Measurements from ENCODE around the gene PRSS53. TPM values are rescaled to one million over a fixed set of nuclear protein-coding genes. Genes with fewer than 3 reads are reported as not detected.

Gene PRSS53
- total RNA-seq, 1 experiment from 2014 or later: 1.9 TPM

DNA sequence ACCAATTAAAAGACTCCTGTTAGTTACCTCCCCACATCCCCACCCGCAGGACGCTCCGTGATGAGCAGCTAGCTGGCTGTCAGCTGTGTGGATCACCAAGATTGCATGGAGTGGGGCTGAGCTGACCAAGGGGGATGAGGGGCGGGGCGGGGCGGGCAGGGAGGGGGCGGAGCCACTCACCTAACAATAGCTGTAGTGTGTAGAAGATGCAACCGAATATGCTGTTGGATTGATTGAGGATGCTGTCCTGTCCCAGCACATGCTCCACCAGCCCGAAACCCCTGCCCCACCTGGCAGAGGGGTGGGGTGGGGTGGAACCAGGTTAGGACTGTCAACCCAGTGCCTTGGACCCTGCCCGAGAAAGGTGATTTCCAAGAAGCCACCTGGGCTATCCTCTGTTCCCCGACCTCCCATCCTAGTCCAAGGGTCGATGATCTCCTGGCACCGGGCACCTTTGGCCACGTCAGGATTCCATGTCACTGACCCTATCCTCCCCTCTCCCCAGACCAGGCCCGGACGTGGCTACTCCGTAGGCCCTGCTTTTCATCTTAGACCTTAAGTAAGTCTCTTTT lies 4.5 kb upstream of the PRSS53 start:
- H3K4me3 ChIP-seq: no peak overlapping the region; the same call in 1 of the 2 replicates
- H3K27ac ChIP-seq: no peak overlapping the region
- DNase-seq (ENCODE audit: low read depth in 1 of 2, low spot score in 2 of 2): peak in 1 of 2 experiments; percentile 49
- no peaks in the 10 kb centered on the region for H3K9me3 ChIP-seq (replicated peaks)
- H3K27me3 ChIP-seq (replicated peaks): no peaks in the 10 kb centered on the region
- peaks cover 4% of the 10 kb centered on the region; the same call in 1 of the 2 replicates for H3K4me1 ChIP-seq (replicated peaks)
- peaks cover 17% of the 10 kb centered on the region for H3K36me3 ChIP-seq

DNA sequence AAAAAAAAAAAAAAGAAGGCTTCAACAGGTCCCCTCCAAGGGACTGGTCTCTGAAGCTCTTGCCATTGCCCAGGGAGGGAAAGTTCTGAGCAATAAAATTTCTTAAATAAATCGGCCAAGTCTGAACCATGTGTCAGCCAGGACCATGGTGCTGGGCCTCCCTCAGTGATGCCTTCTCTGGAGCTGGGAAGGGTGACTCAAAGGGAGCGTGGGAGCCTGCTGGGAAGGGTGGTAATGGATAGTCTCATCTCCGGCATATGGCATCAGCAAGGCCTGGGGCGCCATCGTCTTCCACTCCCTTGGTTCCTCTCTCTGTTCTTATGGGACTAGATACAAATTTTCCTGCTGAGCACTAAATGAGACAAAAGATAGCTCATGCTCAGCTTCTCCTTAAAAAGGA lies 3.6 kb upstream of the PRSS53 start:
- Histone ChIP-seq H3K27me3 (replicated peaks) (no peaks in the 10 kb centered on the region), H3K9me3 (replicated peaks) (no peaks in the 10 kb centered on the region), H3K4me1 (replicated peaks) (peaks cover 4% of the 10 kb centered on the region; the same call in 1 of the 2 replicates), H3K36me3 (peaks cover 17% of the 10 kb centered on the region), H3K4me3 (no peak overlapping the region), H3K27ac (no peak overlapping the region)
- no peak for DNase-seq (ENCODE audit: low read depth in 1 of 2, low spot score in 2 of 2)

DNA sequence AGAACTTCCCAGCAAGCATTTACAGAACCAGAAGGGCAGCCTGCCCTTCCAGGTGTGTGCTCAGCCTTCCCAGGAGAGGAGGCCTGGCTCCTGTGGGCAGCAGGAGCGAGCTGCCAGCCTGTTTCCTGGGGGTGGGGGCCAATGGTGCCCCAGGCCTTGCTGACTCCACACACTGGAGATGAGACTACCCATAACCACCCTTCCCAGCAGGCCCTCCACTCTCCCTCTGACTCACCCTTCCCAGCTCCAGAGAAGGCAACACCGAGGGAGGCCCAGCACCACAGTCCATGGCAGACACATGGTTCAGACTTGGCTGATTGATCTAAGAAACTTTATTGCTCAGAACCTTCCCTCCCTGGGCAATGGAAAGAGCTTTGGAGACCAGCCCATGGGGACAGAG lies 1.8 kb upstream of the PRSS53 start:
- H3K4me1 ChIP-seq (replicated peaks): peaks cover 4% of the 10 kb centered on the region; the same call in 1 of the 2 replicates
- peaks cover 17% of the 10 kb centered on the region for H3K36me3 ChIP-seq
- H3K4me3 ChIP-seq: no peak overlapping the region
- H3K27me3 ChIP-seq (replicated peaks): no peaks in the 10 kb centered on the region
- no peak overlapping the region for H3K27ac ChIP-seq
- peak in 1 of 2 experiments; percentile 48 for DNase-seq (ENCODE audit: low read depth in 1 of 2, low spot score in 2 of 2)
- no peaks in the 10 kb centered on the region for H3K9me3 ChIP-seq (replicated peaks)

DNA sequence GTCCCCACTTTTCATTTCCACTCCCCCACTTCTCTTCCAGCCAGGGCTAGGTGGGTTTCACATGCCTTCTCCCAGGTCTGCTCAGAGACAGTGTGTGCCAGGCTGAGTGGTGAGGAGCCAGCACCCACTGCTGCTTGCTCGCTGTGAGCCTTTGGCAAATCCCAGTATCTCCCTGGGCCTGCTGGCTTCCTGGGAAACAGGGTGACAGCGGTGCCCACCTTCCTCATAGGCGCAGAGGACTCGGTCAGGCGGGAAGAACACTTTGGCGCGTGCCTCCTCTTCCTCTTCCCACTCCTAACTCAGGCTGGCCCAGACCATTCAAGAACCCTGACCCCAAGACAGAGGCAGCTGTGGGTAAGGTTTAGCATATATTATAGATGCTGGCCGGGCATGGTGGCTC lies 456 bp upstream of the PRSS53 start:
- H3K4me3 ChIP-seq: no peak overlapping the region
- peaks cover 27% of the 10 kb centered on the region for H3K36me3 ChIP-seq
- H3K4me1 ChIP-seq (replicated peaks): peaks cover 4% of the 10 kb centered on the region; the same call in 1 of the 2 replicates
- H3K27me3 ChIP-seq (replicated peaks): no peaks in the 10 kb centered on the region
- peak in 1 of 2 experiments; percentile 41 for DNase-seq (ENCODE audit: low read depth in 1 of 2, low spot score in 2 of 2)
- H3K27ac ChIP-seq: no peak overlapping the region
- no peaks in the 10 kb centered on the region for H3K9me3 ChIP-seq (replicated peaks)

DNA sequence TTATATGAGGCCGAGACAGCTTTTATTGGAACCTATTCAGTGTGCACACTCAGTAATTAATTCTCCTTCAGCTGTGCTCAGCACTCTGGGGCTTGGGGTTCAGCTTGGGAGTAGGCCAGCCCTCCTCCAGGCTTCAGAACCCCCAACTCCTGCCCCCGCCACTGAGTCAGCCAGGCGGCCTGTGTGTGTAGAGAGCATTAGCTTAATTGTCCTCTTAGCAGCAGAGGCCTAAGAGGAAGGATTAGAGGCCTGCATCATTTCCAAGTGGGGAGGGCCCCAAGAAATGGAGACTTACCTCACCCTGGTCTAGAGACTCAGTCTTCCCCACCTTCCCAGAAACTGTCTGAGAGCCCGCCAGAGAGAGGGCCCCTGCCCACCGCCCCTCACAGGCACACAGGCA lies 772 bp downstream of the PRSS53 start:
- Histone ChIP-seq H3K27ac (no peak overlapping the region), H3K27me3 (replicated peaks) (no peaks in the 10 kb centered on the region), H3K9me3 (replicated peaks) (no peaks in the 10 kb centered on the region), H3K4me1 (replicated peaks) (no peaks in the 10 kb centered on the region), H3K36me3 (peaks cover 32% of the 10 kb centered on the region), H3K4me3 (no peak overlapping the region)
- no peak for DNase-seq (ENCODE audit: low read depth in 1 of 2, low spot score in 2 of 2)

DNA sequence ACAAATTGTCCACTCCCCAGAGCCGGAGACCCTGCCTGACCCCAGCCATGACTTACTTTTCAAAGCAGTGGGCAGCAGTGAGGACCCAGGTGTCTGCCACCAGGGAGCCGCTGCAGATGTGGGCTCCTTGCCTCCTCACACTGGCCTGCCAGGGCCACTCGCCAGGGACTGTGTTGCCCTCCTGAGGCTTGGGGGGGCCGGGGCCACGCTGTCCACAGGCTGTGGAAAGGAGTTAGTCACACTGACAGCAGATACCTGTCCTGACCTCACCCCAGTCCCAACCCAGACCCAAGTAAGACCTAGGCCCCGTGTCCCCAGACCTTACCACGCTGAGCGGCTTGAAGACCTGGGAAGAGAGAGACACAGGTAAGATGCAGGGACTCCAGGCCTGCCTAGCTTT lies 1.3 kb downstream of the PRSS53 start:
- no peak overlapping the region for H3K27ac ChIP-seq
- no peaks in the 10 kb centered on the region for H3K9me3 ChIP-seq (replicated peaks)
- H3K27me3 ChIP-seq (replicated peaks): no peaks in the 10 kb centered on the region
- no peak overlapping the region for H3K4me3 ChIP-seq
- no peaks in the 10 kb centered on the region for H3K4me1 ChIP-seq (replicated peaks)
- H3K36me3 ChIP-seq: peaks cover 36% of the 10 kb centered on the region
- no peak for DNase-seq (ENCODE audit: low read depth in 1 of 2, low spot score in 2 of 2)

DNA sequence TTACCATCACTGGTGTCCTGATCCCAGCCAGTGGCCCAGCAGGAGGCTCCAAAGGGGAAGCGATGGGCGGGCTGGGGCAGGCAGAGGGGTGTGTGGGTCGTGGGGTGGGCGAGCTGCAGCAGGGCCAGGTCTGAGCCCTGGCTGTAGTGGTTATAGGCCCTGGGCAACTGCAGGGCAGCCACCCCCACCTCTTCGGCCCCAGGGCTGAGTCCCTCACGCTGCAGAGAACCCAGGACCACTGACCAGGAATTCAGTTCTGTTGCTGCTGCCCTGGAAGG lies 2.2 kb downstream of the PRSS53 start:
- H3K36me3 ChIP-seq: peaks cover 44% of the 10 kb centered on the region
- H3K27ac ChIP-seq: no peak overlapping the region
- no peak overlapping the region for H3K4me3 ChIP-seq
- H3K27me3 ChIP-seq (replicated peaks): no peaks in the 10 kb centered on the region
- no peak for DNase-seq (ENCODE audit: low read depth in 1 of 2, low spot score in 2 of 2)
- no peaks in the 10 kb centered on the region for H3K9me3 ChIP-seq (replicated peaks)
- no peaks in the 10 kb centered on the region for H3K4me1 ChIP-seq (replicated peaks)

DNA sequence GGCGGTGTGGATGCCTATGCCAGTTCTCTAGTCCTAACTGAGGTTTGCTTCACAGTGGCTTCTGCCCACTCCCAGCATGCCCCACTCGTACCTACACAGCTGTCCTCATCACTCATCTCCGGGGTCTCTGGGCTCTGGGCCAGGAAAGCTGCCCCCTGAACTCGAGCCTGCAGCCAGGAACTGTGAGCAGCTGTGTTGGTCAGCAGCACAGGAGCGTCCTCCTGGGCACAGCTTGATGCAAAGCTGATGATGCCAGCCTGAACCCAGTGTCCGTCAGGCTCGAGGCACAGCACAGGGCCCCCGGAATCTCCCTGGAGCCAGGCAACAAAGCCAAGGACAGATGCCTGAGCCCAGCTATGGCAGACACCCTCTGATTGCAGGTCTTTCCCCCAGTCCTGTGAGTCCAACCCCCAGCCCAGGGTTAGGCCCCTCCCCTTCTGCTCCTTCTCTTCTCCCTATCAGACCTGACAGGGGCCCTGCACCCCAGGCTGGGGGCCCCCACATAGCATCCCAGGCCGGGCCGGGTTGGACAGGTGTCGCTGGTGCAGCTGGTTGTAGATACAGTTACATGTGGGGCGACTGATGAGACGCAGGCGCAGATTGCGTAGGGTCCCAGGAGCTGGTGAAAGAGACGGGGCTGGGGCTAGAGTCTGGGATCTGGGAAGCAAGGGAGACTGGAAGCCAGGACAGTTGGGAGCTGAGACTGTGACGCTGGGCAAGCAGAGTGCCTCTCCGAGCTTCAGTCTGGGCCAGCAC lies 2.7 kb downstream of the PRSS53 start:
- Histone ChIP-seq H3K4me1 (replicated peaks) (no peaks in the 10 kb centered on the region), H3K9me3 (replicated peaks) (no peaks in the 10 kb centered on the region), H3K27me3 (replicated peaks) (no peaks in the 10 kb centered on the region), H3K4me3 (no peak overlapping the region), H3K36me3 (peaks cover 44% of the 10 kb centered on the region), H3K27ac (no peak overlapping the region)
- peak in 1 of 2 experiments; percentile 47 for DNase-seq (ENCODE audit: low read depth in 1 of 2, low spot score in 2 of 2)

DNA sequence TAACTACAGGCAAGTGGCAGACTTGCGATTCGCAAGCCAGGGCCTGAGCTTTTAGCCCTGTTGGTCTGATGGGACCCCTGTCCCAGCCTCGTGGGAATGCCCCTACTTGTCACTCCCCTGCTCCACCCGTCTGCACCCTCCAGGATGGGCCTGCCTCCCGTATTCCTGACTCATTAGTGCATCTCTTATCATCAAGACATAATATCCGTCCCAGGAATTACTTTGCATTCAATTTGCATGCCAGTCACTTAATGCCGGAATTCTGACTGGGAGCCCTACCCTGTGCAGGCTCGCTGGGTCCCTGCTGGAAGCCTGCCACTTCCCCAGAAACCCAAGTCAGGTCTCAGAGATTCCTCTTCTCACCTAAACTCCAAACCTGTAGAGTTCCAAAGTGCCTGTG lies 3.3 kb downstream of the PRSS53 start:
- Histone ChIP-seq H3K36me3 (peaks cover 44% of the 10 kb centered on the region), H3K4me3 (no peak overlapping the region), H3K27ac (no peak overlapping the region)

DNA sequence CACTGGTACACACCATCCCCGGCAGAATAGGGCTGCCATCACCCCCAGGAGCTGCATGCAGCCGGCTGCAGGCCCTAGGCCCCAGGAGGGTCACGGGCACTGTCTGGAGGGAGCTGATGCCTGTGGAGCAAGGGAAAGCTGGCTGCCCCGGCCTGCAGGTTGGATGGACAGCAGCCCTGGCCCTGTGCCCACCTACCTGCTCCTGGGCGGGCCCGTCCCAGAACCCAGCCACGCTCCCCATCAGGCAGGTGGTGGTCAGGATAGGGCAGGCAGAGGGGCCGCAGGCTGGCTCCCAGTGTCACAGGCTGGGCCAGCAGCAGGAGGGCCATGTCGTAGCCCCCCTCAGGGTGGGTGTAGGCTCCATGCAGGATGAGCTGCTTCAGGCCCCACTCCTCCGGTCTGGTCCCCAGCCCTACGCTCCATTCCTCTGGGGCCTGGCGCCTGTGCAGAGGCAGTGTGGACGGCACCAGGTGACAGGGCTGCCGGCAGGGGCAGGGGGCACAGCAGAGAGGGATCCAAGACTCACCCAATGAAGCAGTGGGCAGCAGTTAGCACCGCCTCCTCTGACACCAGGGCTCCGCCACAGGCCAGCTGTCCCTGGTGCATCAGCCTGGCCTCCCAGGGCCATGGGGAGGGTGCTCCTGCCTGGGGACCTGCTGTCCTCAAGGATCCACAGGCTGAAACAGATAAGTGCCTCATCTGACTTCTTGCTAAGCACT lies 4.0 kb downstream of the PRSS53 start:
- no peaks in the 10 kb centered on the region for H3K9me3 ChIP-seq (replicated peaks)
- no peaks in the 10 kb centered on the region for H3K4me1 ChIP-seq (replicated peaks)
- H3K4me3 ChIP-seq: no peak overlapping the region
- peak in 1 of 2 experiments; percentile 36 for DNase-seq (ENCODE audit: low read depth in 1 of 2, low spot score in 2 of 2)
- peaks cover 48% of the 10 kb centered on the region for H3K36me3 ChIP-seq
- H3K27me3 ChIP-seq (replicated peaks): no peaks in the 10 kb centered on the region
- H3K27ac ChIP-seq: no peak overlapping the region

More for the DNA sequence above, 3.3 kb downstream of the PRSS53 start:
- no peaks in the 10 kb centered on the region for H3K27me3 ChIP-seq (replicated peaks)
- no peak for DNase-seq (ENCODE audit: low read depth in 1 of 2, low spot score in 2 of 2)
- H3K4me1 ChIP-seq (replicated peaks): no peaks in the 10 kb centered on the region
- no peaks in the 10 kb centered on the region for H3K9me3 ChIP-seq (replicated peaks)

DNA sequence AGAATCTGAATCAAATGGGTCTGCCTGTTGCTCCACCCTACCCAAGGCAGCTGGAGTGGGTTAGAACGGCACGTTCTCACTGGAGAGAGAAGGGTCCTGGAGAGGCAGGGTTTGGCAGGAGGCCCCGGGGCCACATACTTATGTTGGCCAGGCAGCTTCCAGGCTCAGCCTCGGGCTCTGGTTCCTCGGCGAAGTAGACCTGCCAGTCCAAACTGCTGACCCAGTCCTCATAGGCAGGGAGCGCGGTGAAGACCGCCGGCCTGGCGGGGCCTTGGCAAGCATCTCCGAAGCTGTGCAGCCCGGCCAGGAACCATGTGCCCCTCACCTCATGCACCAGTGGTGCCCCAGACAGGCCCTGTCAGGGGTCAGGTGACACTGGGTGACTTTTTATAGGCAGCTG lies 4.8 kb downstream of the PRSS53 start:
- H3K36me3 ChIP-seq: peaks cover 53% of the 10 kb centered on the region
- no peak for DNase-seq (ENCODE audit: low read depth in 1 of 2, low spot score in 2 of 2)
- no peak overlapping the region for H3K4me3 ChIP-seq
- H3K4me1 ChIP-seq (replicated peaks): no peaks in the 10 kb centered on the region
- H3K9me3 ChIP-seq (replicated peaks): no peaks in the 10 kb centered on the region
- H3K27ac ChIP-seq: no peak overlapping the region
- no peaks in the 10 kb centered on the region for H3K27me3 ChIP-seq (replicated peaks)

DNA sequence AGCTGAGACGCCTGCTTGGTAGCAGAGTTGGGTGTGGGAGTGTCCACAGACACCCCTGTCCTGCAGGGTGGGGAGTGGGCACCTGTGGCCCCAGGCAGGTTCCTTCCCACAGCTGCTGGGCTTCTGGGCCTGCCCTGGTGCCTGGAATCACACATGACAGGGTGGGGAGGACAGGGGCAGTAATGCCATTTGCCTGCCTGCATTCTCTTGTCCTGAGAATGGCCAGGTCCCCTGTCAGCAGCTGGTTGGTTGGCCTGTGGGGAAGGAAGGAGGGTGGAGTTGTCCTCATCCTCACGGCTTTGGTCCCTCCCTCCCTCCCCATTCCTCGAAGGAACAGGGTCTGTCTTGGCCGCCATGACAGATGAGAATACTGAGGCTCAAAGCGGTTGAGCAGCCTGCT lies 5.2 kb downstream of the PRSS53 start:
- H3K36me3 ChIP-seq: peaks cover 57% of the 10 kb centered on the region
- H3K27ac ChIP-seq: no peak overlapping the region
- no peaks in the 10 kb centered on the region for H3K9me3 ChIP-seq (replicated peaks)

DNA sequence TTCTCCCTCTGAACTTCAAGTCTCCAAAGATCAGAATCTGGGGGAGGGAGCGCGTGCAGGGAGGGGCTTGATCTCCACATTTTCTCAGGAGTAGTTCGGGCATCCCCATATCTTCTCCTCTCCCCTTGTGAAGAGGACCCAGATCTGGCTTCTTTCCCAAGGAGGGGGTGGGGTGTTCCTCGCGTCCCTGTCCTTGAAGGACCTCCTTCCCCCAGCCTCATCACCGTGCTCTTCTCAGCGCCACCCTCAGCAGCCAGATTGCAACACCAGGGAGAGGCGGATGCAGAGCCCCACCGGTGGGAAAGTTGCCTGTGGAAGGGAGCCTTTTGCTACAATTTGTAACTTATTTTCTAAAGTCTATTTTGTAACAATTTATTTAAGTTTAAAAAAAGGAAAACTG lies 5.7 kb downstream of the PRSS53 start:
- peaks cover 62% of the 10 kb centered on the region for H3K36me3 ChIP-seq
- no peak for DNase-seq (ENCODE audit: low read depth in 1 of 2, low spot score in 2 of 2)
- H3K4me1 ChIP-seq (replicated peaks): no peaks in the 10 kb centered on the region
- H3K27me3 ChIP-seq (replicated peaks): no peaks in the 10 kb centered on the region
- H3K4me3 ChIP-seq: no peak overlapping the region
- no peak overlapping the region for H3K27ac ChIP-seq
- H3K9me3 ChIP-seq (replicated peaks): no peaks in the 10 kb centered on the region

More for the DNA sequence above, 5.2 kb downstream of the PRSS53 start:
- Histone ChIP-seq H3K27me3 (replicated peaks) (no peaks in the 10 kb centered on the region), H3K4me1 (replicated peaks) (no peaks in the 10 kb centered on the region), H3K4me3 (no peak overlapping the region)
- DNase-seq (ENCODE audit: low read depth in 1 of 2, low spot score in 2 of 2): no peak

DNA sequence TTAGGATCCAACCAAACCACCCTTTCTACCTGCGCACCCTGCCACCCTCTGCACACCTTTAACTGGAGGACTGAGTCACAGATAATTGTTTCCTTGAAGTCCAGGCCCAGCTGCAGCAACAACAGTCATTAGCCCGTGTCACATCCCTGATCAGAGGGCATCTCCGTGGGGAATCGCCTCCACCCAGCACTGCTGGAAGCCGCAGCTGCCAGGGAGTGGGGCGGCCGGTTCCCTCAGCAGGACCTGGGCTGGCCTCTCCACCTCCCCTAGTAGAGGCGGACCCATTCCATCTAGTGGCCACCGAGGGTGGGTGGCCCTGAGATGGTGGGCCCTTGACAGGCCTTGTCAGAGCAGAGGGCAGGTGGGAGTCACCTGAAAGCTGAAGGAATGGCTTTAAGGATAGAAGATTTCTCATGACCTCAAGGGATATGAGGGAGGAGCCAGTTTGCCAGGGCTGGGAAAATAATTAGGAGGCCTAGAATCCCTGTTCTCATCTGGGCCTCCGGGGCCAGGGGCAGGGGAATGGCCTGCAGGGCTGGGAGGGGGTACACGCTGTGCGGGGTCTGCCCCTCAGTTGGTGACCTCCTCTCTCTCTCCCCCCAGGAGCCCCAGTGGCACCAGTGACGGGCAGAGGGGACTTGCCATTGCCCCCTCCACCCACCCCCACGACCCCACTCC lies 6.2 kb downstream of the PRSS53 start:
- H3K36me3 ChIP-seq: peaks cover 67% of the 10 kb centered on the region

More for the DNA sequence above, 6.2 kb downstream of the PRSS53 start:
- H3K4me3 ChIP-seq: no peak overlapping the region
- no peaks in the 10 kb centered on the region for H3K27me3 ChIP-seq (replicated peaks)
- H3K27ac ChIP-seq: no peak overlapping the region
- no peaks in the 10 kb centered on the region for H3K4me1 ChIP-seq (replicated peaks)
- no peak for DNase-seq (ENCODE audit: low read depth in 1 of 2, low spot score in 2 of 2)
- H3K9me3 ChIP-seq (replicated peaks): no peaks in the 10 kb centered on the region
